HG02571 (cell line): ENCODE data around the gene CHCHD3.

ENCODE experiments used
- ATAC-seq: cut with Tn5 transposase; IDR thresholded peaks from one replicate; pipeline ENCODE4 v1.9.1; 2021; ENCODE audit warnings: mild to moderate bottlenecking, moderate library complexity; ENCODE audit not compliant: unreplicated experiment

CHCHD3 gene

DNA sequence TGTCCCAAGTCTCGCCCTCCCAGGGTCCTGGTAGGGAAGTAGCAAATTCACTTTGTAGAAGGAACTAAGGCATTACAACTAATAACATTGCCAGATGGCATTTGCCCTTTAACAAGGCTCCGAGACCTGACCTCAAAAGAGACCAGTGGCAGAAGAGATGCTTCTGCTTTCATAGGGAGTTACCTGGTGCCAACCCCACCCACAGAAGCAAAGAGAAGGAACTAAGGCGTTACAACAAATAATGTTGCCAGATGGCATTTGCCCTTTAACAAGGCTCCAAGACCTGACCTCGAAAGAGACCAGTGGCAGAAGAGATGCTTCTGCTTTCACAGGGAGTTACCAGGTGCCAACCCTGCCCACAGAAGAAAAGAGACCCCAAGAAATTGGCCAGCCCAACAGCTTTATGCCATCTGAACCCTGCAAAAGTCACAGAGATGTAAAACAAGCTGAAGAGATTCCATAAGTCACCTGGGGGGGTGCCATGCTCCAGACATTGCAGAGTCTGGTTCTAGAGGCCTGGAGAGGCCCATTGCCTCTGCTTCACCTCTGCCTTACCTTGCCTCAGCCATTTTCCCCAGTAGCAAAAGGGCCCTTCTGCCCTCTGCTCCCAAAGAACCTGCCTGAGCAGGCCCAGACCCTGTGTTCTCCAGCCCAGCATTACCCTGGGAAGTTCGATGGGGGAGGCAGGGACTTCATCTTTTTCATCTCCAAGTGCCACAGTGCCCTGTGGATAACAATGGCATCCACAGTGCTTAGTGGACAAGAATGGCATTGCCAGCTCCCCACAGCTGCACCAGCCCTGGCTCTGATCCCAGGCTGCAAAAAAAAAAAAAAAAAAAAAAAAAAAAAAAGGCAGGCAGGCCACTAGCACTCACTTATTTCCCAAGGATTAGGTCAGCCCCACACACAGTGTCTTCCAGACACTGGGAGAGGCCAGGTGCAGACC lies 326.1 kb downstream of the CHCHD3 start:
- no peak for ATAC-seq

DNA sequence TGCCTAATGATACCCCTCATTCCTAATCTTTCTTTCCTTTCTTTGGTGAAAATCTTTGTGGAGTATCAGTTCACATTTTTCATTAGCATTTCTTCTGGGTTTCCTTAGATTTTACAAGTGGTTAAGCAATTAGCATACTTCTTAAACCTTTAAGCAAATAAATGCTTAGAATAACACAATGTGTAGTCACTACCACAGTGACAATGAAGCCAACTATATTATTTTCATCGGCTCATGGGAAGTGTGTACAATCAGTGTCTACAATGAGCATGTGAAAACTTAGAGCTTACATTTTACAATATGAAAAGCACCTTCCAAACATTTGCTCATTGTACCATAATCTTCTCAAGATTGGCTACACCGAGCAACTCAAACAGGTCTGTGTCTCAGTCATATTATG lies 329.5 kb downstream of the CHCHD3 start:
- no peak for ATAC-seq

DNA sequence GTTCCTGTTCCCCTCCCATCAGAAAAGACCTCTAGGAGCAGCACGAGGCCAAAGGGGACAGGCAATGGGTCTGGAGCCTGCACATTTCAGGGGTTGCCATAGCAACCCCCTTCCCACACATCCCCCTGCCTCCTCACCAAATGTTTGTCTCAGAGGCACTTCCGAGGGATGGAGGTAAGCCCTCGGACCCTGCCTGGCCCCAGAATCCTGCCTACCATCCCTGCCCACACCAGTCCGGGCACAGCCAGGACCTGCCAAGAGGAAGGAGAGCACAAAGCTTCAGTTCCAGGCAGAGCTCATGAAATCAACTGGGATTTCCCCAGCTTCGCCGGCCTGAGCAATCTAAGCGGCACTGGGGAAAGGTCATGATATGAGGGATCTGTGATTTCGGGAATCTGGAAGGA lies 330.6 kb downstream of the CHCHD3 start:
- no peak for ATAC-seq

DNA sequence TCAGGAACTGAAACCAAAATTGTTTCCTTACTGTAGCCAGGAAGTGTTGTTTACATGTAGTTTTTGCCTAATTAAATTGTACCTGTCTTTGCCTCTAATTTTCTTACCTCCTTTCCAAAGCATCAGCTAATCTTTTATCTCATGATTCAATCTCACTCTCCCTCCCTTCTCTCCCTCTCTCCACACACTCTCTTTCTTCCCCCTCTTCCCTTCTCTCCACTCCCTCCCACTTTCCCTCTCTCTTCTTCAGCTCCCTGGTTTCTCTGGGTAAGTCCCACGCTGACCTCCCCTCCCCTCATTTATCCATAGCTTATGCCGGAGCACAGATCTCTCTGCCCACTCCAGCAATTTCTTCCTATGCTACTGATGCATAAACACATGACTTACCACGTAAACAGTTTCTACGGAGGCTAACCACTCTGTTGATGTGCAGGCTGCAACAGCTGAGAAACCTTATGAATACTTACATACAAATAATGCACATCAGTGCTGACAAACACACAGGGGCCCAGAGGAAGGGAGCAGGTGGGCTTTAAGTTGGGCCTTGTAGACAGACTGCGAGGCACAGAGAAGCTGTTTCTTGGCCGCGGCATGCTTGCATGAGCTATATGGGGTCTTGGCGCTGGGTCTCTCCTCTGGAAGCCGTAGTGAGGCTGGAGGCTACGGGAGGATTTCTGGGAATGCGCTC lies 331.2 kb downstream of the CHCHD3 start:
- no peak for ATAC-seq

DNA sequence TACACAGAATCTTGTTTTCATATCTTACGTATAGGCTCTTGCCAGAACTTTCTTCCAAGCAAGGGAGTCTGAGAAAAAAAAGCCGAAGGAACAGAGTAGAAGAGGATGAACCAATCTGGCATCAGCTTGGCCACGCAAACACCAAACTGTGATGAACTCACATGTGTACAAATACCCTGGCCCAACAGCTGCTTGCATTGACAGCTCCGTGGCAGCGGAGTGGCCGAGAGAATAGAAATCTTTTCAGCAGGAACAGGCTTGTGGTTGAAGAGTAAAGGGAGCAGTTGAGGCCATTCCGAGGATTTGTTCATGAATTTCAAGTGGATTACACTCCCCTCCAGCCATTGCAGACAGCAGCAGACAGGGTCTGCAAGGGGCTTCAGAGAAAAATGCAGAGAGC lies 331.8 kb downstream of the CHCHD3 start:
- no peak for ATAC-seq

DNA sequence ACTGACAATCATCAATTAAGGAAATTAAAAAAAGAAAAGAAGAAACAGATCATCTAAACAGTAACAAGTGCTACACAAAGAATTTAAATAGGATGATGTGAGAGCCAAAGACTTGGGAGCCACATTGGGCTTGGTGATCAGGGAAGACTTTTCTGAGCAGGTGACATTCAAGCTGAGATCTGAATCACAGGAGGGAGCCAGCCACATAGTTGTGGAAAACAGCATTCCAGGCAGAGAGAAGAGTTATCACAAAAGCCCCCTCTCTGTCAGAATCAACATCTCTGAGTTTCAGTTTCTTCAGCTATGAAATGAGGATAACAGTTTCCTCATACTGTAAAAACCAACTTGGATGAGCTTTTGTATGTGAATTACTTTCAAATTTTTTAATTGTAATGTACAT lies 336.4 kb downstream of the CHCHD3 start:
- no peak for ATAC-seq

DNA sequence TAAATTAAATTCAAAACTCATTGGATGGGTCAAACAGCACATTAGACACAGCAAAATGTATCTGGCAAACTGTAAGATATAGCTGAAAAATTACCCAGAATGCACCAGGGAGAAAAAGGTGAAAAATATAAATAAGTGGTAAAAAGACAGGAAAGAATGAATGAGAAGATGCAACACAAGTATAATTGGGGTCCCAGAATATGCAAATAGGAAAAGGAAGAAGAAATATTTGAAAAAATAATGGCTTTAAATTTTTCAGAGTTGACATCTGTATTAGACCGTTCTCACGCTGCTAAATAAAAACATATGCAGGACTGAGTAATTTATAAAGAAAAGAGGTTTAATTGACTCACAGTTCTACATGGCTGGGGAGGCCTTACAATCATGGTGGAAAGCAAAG lies 337.9 kb downstream of the CHCHD3 start:
- ATAC-seq, result no peak

DNA sequence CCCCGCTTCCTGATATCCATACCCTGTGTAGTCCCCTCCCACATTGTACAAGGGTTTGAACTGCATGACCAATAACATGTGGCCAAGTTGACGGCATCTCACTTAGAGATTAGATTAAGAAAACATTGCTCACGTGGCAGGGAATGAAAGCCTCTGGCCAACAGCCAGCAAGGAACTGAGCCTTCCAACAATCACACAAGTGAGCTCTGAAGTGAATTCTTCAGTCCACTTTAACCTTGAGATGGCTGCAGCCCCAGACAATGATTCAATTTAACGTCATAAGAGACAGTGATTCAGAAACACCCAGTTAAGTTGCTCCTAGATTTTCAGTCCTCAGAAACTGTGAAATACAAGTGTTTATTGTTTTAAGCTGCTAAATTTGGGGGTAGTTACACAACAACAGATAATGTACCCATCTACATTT lies 339.7 kb downstream of the CHCHD3 start:
- no peak for ATAC-seq

DNA sequence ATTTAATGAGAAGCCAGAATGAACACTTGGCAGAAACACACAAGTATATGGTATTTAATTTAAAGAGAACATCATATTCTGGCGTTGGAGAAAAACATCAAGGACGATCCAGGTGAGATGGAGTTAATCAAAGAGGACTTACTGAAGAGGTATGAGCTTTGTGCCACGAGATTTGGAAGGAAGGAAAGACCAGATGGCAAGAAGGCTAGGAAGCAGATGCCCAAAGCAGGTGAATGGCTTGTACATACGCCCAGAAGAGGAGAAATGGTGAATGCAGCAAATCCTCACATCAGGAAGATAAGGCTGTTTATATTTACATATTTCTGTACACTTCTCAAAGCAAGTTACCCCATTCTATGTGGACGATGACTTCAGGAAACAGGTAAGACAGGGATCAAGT lies 341.7 kb downstream of the CHCHD3 start:
- ATAC-seq, result no peak

DNA sequence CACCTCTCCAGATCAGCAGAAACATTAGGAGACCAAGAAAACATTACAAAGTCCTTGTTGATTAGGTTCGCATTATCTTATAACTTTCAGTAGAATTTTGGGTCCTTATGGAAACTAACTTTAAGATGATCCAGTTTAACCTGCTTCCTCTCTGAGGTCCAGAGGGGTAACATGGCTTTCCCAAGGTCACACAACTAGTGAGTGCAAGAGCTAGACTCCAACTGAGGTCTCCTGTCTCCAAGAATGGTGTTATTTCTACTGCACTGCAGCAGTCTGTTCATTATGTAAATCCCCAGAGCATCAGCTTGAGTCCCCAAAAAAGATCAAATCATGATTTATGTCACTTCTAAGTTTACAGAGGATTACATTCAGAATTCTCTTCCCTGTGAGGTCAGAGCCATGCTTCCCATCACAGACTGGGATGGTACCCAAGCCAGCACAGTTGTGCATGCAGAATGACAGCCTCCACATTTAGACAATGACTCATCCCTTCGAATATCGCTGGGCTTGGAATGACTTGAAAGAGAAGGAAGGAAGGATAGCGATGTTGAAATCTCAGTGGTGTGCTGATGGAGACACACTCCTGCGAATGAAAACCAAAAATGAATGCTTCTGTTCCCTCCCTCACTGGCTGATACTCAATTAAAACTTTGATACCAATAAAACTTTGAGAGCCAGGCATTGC lies 342.5 kb downstream of the CHCHD3 start:
- no peak for ATAC-seq

DNA sequence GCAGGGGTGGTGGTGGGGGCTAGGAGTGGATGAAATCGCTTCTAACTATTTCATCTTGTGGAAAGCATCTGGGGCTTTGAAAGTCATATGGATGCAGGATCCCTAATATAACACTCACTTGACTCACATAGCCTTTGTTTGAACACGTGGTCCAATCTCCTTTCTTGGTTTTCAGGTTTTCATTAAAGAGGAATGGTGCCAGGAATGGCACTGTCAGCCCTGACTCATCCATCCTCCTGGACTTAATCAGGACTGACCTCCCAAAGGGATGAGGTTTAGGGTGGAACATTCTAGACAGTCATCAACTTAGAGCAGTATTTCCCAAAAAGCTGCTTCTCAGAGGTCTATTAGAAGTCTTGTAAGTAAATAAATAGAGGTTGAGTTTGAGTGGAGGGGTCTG lies 343.6 kb downstream of the CHCHD3 start:
- no peak for ATAC-seq

DNA sequence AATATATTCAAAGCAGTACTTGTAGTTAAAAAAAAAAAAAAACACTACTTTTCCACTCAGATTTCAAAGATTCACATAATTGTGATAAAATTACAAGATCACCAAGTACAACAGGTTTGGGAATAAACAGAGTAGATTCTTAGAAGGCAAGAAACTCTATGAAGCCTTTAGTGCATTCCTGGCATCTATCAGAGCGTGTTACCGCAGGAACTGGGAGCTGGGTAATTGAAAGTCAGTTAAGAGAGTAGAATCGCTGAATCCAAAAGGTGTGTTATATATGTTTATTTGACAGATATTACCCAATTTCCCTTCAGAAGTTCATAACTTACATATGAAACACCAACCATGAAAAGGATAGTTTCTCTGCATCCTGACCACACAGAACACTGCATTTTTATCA lies 346.4 kb downstream of the CHCHD3 start:
- no peak for ATAC-seq
